GM19328 (cell line): Measurements from ENCODE around the gene SLC25A26.

Source experiments
- ATAC-seq: cut with Tn5 transposase; IDR thresholded peaks from one replicate; pipeline ENCODE4 v1.9.1; 2021; ENCODE audit warnings: mild to moderate bottlenecking, moderate library complexity; ENCODE audit not compliant: unreplicated experiment

Gene SLC25A26

GRCh38 chr3:66314455-66314854 lies 93.7 kb downstream of the SLC25A26 start:
- no peak for ATAC-seq

DNA sequence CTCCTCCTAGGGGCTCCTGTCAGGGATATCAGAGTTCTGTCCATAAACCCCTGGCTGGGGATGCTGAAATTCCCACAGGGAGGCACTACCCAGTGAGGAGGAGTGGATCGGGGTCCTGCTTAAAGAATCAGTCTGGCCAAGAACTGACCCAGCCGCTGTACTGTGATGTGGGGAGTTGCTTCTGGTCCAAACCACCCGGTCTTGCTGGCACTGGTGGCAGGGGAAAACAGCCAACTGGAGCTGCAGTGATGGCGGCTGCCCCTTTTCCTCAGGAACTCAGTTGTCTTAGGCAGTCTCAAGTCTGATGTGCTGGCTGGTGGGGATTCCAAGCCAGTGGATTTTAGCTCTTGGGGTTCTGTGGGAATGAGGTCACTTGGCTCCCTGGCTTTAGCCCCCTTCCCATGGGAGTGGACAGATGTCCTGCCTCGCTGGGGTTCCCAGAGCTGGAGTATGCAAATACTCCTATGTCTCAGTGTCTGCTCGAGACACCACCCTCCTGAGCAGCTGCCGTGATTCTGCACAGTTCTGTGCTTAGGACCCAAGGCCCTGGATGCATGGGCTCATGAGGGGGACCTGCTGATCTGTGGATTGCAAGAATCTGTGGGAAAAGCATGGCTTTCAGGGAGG lies 97.1 kb downstream of the SLC25A26 start:
- ATAC-seq, result no peak

DNA sequence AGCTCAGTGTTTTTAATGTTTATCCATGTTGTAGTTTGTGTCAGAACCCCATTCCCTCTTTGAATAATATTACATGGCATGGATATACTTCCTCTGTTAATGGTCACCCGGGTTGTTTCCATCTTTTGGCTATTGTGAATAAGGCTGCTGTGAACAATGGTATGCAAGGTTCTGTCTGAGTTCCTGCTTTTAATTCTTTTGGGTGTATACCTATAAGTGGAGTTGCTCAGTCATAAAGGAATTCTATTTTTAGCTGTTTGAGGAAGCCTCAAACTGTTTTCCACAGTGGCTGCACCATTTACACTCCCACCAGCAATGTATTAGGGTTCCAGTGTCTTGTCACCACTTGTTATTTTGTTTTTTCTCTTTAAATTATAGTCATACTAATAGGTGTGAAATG lies 99.6 kb downstream of the SLC25A26 start:
- ATAC-seq, result no peak

GRCh38 chr3:66322436-66322835 lies 101.6 kb downstream of the SLC25A26 start:
- ATAC-seq, result no peak

DNA sequence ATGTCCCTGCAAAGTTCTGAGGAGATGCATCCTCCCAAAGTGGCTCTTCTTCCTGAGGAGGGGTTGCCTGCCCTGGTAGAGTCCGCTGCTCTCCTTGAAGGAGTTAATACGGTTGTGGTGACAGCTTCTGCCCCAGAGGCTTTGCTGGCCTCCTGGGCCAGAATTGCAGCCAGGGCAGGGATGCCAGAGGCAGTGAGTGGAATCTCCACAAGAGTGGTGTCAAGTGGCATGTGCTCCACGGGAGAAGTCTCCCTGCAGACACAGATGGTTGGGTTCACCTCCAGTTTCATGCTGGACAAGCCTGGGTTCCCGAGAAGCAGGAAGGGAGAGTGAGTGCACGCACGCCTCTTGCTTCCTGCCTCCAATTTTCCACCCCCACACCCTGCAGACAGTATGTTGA lies 105.5 kb downstream of the SLC25A26 start:
- ATAC-seq, result no peak

DNA sequence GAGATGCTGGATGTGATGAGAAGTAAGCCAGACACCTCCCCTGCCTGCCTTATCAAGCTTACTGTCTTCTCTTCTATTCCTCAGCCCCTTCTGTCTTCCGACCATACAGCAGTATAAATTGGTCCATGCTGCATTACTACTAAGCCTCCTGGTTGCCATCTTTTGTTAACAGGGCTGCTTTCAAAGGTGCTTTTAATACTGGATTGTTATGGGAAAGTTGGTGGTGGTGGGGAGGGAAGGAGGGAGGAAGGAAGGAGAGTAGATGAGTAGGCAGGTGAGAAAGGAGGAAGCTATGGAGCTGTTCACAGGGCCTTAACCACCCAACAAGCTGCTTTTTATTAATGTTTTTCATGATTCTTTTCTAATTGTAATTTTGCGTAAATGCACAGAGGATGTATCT lies 114.9 kb downstream of the SLC25A26 start:
- no peak for ATAC-seq

DNA sequence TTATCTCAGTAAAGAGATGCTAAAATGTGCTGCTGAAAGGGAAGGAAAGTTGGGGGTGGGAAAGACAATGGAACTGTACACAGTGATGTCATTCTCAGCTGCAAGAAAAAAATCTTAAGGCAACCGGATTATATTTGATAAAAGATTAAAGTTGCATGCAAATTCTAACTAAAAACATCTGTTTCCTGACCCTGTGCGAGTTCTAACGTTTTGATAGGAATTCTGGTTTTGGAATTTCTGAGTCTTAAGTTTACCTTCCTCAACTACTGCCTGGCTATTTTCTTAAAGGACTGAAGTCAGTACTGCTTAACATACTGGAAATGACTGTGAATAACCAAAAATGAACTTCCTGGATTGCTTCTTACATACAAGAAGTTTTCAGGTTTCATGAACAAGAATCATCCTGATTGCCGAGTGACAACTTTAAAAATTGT lies 115.5 kb downstream of the SLC25A26 start:
- no peak for ATAC-seq

DNA sequence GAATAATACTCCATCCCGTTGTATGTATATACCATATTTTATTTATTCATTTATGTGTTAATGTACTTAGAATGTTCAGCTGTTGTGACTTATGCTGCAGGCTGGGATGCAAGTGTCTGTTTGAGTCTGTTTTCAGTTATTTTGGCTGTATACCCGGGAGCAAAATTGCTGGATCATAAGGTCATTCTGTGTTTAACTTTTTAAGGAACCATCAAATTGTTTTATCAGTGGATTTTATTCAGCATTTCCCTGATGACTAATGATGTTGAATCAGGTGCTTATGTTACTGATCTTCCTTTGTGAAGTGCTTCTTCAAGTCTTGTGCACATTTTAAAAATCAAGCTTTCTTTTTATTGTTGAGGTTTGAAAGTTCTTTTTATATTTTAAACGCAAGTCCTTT lies 118.1 kb downstream of the SLC25A26 start:
- ATAC-seq, result no peak

- ATAC-seq, result no peak
These were observed 122.0 kb downstream of the SLC25A26 start for GRCh38 chr3:66342717-66343356.

DNA sequence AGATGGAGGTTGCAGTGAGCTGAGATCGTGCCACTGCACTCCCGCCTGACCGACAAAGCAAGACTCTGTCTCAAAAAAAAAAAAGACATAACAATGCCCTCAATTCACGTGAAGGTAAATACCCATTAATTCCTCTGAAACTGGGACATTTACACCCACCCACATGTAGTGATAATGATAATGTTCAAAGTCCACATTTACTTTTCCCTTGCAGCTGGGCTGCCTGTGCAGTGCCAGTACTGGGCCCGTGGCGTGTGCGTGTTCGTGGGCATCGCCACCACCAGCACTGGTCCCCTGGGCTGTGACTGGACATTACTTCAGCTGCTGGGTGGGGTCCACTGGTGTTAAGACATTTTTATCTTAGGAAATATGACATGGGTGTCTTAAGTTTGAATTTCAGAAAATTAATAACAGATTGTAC lies 123.6 kb downstream of the SLC25A26 start:
- no peak for ATAC-seq

- no peak for ATAC-seq
These were observed 124.2 kb downstream of the SLC25A26 start for GRCh38 chr3:66344848-66345578.

- no peak for ATAC-seq
These were observed 127.9 kb downstream of the SLC25A26 start for GRCh38 chr3:66348704-66349103.

DNA sequence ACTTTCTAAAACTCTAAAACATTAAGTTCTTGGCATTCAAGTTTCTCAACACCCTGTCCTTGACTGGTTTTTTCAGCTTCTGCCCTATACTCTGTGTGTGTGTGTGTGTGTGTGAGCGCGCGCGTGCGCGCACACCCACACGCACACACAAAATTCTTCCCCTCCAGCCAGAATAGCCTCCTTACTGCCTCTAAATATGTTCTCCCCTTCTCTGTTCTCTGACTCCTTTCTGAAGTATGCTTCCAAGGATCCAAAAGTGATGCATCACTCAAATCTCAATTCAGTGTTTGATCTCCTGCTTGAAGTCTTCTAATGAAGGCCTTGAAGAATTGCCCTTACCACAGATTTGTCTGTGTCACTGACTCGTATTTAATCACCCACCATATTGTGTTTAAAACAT lies 129.8 kb downstream of the SLC25A26 start:
- no peak for ATAC-seq

GRCh38 chr3:66353039-66353438 lies 132.2 kb downstream of the SLC25A26 start:
- ATAC-seq, result no peak

DNA sequence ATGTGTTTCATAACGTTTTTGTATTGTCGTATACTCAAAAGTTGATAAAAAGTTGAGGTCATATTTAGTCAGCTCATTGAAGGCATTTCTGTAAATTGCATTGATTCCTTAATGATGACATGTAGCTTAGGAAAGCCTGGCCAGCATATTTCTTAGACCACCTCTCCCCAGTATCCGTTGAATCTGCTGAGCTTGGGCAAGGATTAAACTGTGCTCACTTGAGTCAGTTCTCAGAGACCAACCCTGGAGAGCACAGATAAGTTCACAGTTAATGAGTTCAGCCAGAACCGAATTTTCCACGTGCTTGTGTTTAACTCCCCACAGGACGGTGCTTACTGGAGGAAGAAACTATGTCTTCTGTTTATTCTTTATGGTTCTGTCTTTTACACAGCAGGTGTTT lies 132.7 kb downstream of the SLC25A26 start:
- no peak for ATAC-seq

- no peak for ATAC-seq
These were observed 133.2 kb downstream of the SLC25A26 start for GRCh38 chr3:66354001-66354400.

- no peak for ATAC-seq
These were observed 134.6 kb downstream of the SLC25A26 start for GRCh38 chr3:66355394-66355793.

DNA sequence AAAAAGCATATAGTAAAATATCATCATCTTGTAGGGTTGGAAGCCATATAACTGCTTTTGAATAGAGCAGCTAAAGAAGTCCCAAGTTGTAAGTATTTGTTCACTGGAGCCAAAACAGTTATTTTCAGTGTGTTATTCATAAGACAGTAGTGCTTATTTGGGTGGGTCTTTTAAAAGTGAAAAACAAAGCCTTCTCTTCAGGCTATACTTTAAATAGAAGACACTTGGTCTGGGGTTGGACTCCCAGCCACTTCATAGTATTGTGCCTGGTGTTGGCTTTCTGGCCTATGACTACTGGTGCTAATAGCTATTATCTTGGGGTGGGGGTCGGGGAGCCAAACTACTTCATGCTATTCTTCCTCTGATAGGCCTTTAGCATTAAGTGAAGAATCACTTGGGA lies 135.2 kb downstream of the SLC25A26 start:
- ATAC-seq, result no peak

- ATAC-seq, result no peak
These were observed 140.6 kb downstream of the SLC25A26 start for GRCh38 chr3:66361356-66361755.

DNA sequence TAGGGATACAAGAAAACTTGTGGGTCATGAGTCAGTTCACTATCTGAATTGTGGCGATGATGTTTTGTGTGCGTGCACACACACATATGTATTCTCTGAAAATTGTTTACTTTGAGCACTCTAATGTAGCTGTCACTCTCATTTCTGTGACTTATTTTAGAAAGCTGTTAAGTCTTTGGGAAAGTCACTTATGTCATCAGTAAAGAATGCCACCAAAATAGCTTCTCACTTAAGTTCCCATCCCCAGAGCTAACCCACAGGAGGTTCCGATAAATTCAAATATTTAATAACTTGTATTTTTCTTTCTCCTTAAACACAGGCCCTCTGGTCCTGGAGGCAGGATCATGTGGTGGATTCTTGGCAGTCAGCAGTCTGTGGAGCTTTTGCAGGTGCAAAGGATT lies 141.7 kb downstream of the SLC25A26 start:
- no peak for ATAC-seq

DNA sequence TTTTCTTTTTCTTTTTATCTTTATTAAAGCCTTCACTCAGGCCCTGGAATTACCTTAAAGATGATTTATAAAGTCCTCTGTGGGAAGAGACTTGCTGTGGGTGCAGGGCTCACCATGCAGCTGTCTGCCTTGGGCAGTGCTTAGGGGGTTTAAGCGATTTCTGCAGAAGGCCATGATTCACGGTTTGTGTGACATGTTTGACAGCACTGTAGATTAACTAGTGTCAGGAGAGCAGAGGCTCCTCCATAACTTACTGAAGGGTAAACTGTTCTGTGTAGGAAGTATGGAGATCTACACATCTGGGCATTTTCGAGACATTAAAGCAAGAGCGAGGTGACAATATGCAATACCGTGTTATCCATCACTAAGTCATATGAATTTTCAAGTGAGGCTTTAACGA lies 142.3 kb downstream of the SLC25A26 start:
- ATAC-seq, result no peak

DNA sequence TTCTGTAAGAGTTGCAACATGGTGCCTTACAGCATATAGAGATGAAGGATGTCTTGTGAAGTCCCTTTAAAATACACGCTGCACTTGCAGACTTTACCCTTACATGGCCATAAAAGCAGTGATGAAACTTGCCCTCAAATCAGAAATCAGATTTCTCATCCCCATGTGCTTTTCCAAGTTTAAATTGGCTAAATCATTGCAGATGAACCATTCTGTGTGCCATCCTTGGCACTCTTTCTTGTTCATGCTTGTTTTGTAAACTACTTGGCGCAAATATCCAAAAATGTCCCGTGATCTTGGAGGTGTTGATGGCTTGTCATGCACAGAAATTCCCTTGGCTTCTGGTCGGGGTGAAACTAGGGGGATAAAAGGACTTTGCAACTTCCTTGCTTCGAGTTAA lies 144.3 kb downstream of the SLC25A26 start:
- no peak for ATAC-seq
